ENCODE data around the gene THSD7B. TPM values are rescaled to one million over a fixed set of nuclear protein-coding genes. Genes with fewer than 3 reads are reported as not detected.

Gene THSD7B
- total and polyA plus RNA-seq, 7 experiments from 2014 or later, result not detected

DNA sequence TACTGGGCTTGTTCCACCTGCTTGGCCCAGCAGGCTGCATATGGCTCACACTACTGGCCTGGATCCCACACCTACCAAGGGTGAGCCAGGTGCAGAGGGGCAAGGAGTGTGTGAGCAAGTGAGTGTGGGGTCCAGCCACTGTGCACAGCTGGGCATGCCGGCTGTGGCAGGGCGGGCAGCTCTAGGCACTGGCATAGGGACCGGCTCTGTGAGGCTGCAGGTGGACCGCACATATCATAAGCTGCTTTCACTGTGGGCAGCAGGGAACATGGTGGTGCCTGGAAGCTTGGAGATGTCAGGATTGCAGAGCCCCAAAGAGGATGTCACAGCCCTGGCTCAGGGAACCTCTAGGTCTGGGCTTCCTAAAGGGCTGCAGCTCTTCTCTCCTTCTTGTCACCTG is 154.3 kb downstream of the THSD7B start:
- CTCF ChIA-PET, result no interaction called here
- intact Hi-C loops (cut with micrococcal nuclease), result no loop called here
- Histone ChIP-seq H3K36me3 (ENCODE audit: control insufficient read depth in 2 of 3, insufficient read depth in 3 of 3, low read length in 3 of 3) (no peaks in the 10 kb centered on the region), H3K9me3 (ENCODE audit: control insufficient read depth in 2 of 3, low read length in 3 of 3) (no peaks in the 10 kb centered on the region), H3K4me3 (ENCODE audit: low read length) (no peak overlapping the region), H3K27me3 (ENCODE audit: control insufficient read depth in 2 of 2, insufficient read depth in 2 of 2, low read length in 2 of 2) (no peaks in the 10 kb centered on the region), H3K27ac (ENCODE audit: low read depth, low read length) (no peak overlapping the region), H3K4me1 (ENCODE audit: control insufficient read depth in 2 of 2, insufficient read depth in 2 of 2, low read length in 2 of 2) (no peaks in the 10 kb centered on the region)
- Mint-ChIP-seq H3K4me1 (no peaks in the 10 kb centered on the region), H3K4me3 (no peak overlapping the region), H3K36me3 (no peaks in the 10 kb centered on the region), H3K9me3 (peaks cover 0 to 13% (median 3%) of the 10 kb centered on the region in 11 donors), H3K27me3 (peaks cover 0 to 6% (median 0%) of the 10 kb centered on the region in 5 donors), H3K27ac (no peak overlapping the region)
- POLR2A ChIA-PET, result no interaction called here
- DNase-seq (no peak), ATAC-seq (no peak)

DNA sequence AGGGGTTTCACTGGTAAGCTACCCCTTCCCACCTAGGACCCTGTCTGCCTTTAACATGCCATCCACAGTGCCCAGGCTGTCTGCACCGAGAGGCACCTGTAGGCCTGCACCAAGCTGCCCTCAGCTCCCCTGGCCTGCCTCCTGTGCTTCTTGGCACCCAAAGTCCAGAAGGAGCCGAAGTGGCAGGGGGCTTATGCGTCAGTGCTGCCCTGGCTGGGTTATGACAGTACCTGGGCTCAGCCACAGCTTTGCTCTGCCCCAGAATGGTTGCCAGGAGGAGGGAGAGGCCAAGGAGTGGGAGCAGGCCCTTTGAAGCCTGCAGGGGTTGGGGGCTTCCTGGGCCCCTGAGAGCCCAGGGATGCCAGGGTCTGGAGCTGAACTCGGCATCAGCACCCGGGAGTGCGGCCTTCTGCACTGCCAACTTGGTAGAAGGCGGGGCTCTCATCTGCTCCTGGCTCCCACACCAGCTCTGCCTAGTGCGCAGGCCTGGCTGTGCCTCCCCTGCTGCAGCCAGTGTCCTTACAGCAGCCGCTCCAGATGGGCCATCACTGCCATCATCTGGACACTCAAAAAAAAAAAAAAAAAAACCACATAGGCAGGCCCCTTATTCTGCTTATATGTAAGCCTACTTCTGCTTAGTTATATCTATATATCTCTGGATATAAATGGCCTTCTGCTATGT is 155.4 kb downstream of the THSD7B start:
- CTCF ChIA-PET, result no interaction called here
- H3K4me3 Mint-ChIP-seq, result no peak overlapping the region
- Histone ChIP-seq H3K4me3 (ENCODE audit: low read length) (no peak overlapping the region), H3K27ac (ENCODE audit: low read depth, low read length) (no peak overlapping the region), H3K4me1 (ENCODE audit: control insufficient read depth in 2 of 2, insufficient read depth in 2 of 2, low read length in 2 of 2) (no peaks in the 10 kb centered on the region), H3K9me3 (ENCODE audit: control insufficient read depth in 2 of 3, low read length in 3 of 3) (no peaks in the 10 kb centered on the region), H3K36me3 (ENCODE audit: control insufficient read depth in 2 of 3, insufficient read depth in 3 of 3, low read length in 3 of 3) (no peaks in the 10 kb centered on the region), H3K27me3 (ENCODE audit: control insufficient read depth in 2 of 2, insufficient read depth in 2 of 2, low read length in 2 of 2) (no peaks in the 10 kb centered on the region)
- no peaks in the 10 kb centered on the region for H3K4me1 Mint-ChIP-seq
- H3K9me3 Mint-ChIP-seq, result peaks cover 0 to 18% (median 3%) of the 10 kb centered on the region in 11 donors
- H3K36me3 Mint-ChIP-seq, result no peaks in the 10 kb centered on the region
- DNase-seq (no peak), ATAC-seq (no peak)
- H3K27ac Mint-ChIP-seq, result no peak overlapping the region
- intact Hi-C loops (cut with micrococcal nuclease), result no loop called here
- POLR2A ChIA-PET, result interaction anchor here (0.7 kb wide), 1 partner anchor 760 kb away, joined by 3 read pairs; no protein-coding TSS in a partner anchor
- H3K27me3 Mint-ChIP-seq, result peaks cover 0 to 6% (median 2%) of the 10 kb centered on the region in 5 donors

DNA sequence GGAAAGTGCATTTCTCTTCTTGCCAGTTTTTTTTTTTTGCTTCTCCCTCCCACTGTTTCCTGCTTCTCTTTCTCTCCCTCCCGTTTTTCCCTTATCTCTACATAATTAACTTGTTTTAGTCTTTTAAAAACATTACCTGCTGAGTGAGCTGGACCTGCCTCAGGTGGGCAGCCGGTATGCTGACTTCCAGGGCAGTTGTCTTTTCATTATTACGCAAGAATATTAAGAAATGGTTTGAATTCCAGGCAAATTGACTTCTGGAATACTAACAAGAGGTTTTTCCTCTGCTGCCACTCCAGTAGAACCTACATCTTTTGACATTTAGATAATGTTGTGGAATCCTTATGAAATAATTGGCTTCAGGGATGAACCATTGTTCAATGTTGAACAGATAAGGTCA is 161.8 kb downstream of the THSD7B start:
- POLR2A ChIA-PET, result no interaction called here
- intact Hi-C loops (cut with micrococcal nuclease), result no loop called here
- H3K9me3 ChIP-seq (ENCODE audit: control insufficient read depth in 2 of 3, low read length in 3 of 3), result no peaks in the 10 kb centered on the region
- Mint-ChIP-seq H3K36me3 (no peaks in the 10 kb centered on the region), H3K27me3 (peaks cover 0 to 20% (median 9%) of the 10 kb centered on the region in 5 donors), H3K9me3 (peaks cover 0 to 26% (median 3%) of the 10 kb centered on the region in 11 donors), H3K4me3 (no peak overlapping the region), H3K27ac (no peak overlapping the region), H3K4me1 (no peaks in the 10 kb centered on the region)
- no peak for ATAC-seq
- no peaks in the 10 kb centered on the region for H3K4me1 ChIP-seq (ENCODE audit: control insufficient read depth in 2 of 2, insufficient read depth in 2 of 2, low read length in 2 of 2)
- no peaks in the 10 kb centered on the region for H3K27me3 ChIP-seq (ENCODE audit: control insufficient read depth in 2 of 2, insufficient read depth in 2 of 2, low read length in 2 of 2)
- no peak overlapping the region for H3K4me3 ChIP-seq (ENCODE audit: low read length)
- no peak for DNase-seq
- CTCF ChIA-PET, result no interaction called here
- no peak overlapping the region for H3K27ac ChIP-seq (ENCODE audit: low read depth, low read length)
- H3K36me3 ChIP-seq (ENCODE audit: control insufficient read depth in 2 of 3, insufficient read depth in 3 of 3, low read length in 3 of 3), result no peaks in the 10 kb centered on the region

DNA sequence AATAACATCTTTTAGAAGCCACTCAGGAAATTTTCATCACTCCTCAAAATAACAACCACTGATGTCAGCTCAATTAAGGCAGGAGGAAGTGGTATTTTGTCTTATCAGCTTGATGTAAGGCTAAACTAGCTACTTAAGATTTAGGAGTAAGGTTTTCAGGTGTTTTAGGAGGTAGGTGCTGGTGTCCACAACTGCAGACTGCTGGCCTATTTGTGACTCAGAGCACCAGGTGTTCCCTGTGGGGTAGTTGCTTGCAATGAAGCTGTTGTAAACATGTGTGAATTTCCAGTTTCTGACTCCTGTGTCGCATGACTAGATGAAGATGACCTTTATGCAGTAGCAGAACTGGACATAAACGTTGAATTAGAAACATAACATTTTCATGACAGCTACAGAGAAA is 164.2 kb downstream of the THSD7B start:
- H3K36me3 Mint-ChIP-seq, result no peaks in the 10 kb centered on the region

DNA sequence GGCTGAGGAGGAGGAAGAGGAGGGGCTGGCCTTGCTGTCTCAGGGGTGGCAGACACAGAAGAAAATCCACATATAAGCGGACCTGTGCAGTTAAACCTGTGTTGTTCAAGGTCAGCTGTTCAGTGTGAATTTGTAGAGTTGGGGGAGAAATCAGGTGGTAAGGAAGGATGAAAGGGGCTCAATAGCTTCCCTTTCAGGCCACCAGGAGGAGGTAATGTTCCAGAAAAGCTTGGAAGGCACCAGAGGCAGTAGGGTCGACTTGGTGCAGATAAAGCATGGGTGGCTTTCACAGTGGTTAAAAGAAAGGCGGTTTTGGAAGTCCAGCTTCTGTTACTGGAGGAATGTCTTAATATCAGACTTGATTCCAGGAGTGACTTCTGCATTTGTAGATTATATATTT is 167.4 kb downstream of the THSD7B start:
- Histone ChIP-seq H3K9me3 (ENCODE audit: control insufficient read depth in 2 of 3, low read length in 3 of 3) (no peaks in the 10 kb centered on the region), H3K27me3 (ENCODE audit: control insufficient read depth in 2 of 2, insufficient read depth in 2 of 2, low read length in 2 of 2) (peaks cover 0 to 3% of the 10 kb centered on the region in 2 donors), H3K36me3 (ENCODE audit: control insufficient read depth in 2 of 3, insufficient read depth in 3 of 3, low read length in 3 of 3) (no peaks in the 10 kb centered on the region), H3K4me3 (ENCODE audit: low read length) (no peak overlapping the region), H3K27ac (ENCODE audit: low read depth, low read length) (no peak overlapping the region), H3K4me1 (ENCODE audit: control insufficient read depth in 2 of 2, insufficient read depth in 2 of 2, low read length in 2 of 2) (no peaks in the 10 kb centered on the region)
- H3K4me1 Mint-ChIP-seq, result no peaks in the 10 kb centered on the region
- H3K4me3 Mint-ChIP-seq, result no peak overlapping the region
- CTCF ChIA-PET, result no interaction called here
- no peak overlapping the region for H3K27ac Mint-ChIP-seq
- DNase-seq (no peak), ATAC-seq (no peak)
- intact Hi-C loops (cut with micrococcal nuclease), result loop anchor here in 1 of 2 donors (5.0 kb wide), 1 partner anchor 905 kb away; no protein-coding TSS in a partner anchor
- POLR2A ChIA-PET, result no interaction called here
- H3K9me3 Mint-ChIP-seq, result peaks cover 0 to 4% (median under 1%) of the 10 kb centered on the region in 11 donors
- peaks cover 0 to 6% (median 0%) of the 10 kb centered on the region in 5 donors for H3K27me3 Mint-ChIP-seq
- no peaks in the 10 kb centered on the region for H3K36me3 Mint-ChIP-seq

More for the DNA sequence above, 164.2 kb downstream of the THSD7B start:
- Histone ChIP-seq H3K27me3 (ENCODE audit: control insufficient read depth in 2 of 2, insufficient read depth in 2 of 2, low read length in 2 of 2) (peaks cover 0 to 3% of the 10 kb centered on the region in 2 donors), H3K4me1 (ENCODE audit: control insufficient read depth in 2 of 2, insufficient read depth in 2 of 2, low read length in 2 of 2) (no peaks in the 10 kb centered on the region), H3K4me3 (ENCODE audit: low read length) (no peak overlapping the region), H3K9me3 (ENCODE audit: control insufficient read depth in 2 of 3, low read length in 3 of 3) (no peaks in the 10 kb centered on the region), H3K27ac (ENCODE audit: low read depth, low read length) (no peak overlapping the region), H3K36me3 (ENCODE audit: control insufficient read depth in 2 of 3, insufficient read depth in 3 of 3, low read length in 3 of 3) (no peaks in the 10 kb centered on the region)
- ChIA-PET CTCF (no interaction called here), POLR2A (no interaction called here)
- Mint-ChIP-seq H3K4me3 (no peak overlapping the region), H3K4me1 (no peaks in the 10 kb centered on the region), H3K27me3 (peaks cover 0 to 20% (median 13%) of the 10 kb centered on the region in 5 donors), H3K27ac (no peak overlapping the region), H3K9me3 (peaks cover 0 to 20% (median 1%) of the 10 kb centered on the region in 11 donors)
- intact Hi-C loops (cut with micrococcal nuclease), result no loop called here
- ATAC-seq (no peak), DNase-seq (no peak)

DNA sequence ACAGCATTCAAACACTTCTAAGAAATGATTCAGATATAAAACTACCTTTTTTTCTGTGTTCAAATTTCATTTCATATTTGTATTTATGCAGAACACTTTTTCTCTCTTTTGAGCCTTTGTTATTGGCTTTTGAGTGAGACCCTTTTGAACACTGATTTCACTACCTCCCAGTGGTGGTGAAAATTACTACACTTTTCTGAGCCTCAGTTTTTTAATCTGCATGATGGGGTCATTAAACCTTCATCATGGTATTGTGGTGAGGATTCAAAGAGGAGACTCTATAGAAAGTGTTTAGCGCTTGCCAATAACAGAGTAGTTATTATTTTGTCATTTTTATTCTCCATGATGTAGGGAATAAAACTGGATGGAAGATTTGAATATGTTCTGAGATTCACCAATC is 169.8 kb downstream of the THSD7B start:
- Mint-ChIP-seq H3K27me3 (peaks cover 0 to 5% (median 0%) of the 10 kb centered on the region in 5 donors), H3K36me3 (no peaks in the 10 kb centered on the region), H3K27ac (no peak overlapping the region), H3K4me3 (no peak overlapping the region), H3K9me3 (peaks cover 0 to 14% (median 4%) of the 10 kb centered on the region in 11 donors), H3K4me1 (peaks cover 0 to 1% (median 0%) of the 10 kb centered on the region in 7 donors)
- peaks cover 0 to 3% of the 10 kb centered on the region in 2 donors for H3K27me3 ChIP-seq (ENCODE audit: control insufficient read depth in 2 of 2, insufficient read depth in 2 of 2, low read length in 2 of 2)
- POLR2A ChIA-PET, result no interaction called here
- no peaks in the 10 kb centered on the region for H3K9me3 ChIP-seq (ENCODE audit: control insufficient read depth in 2 of 3, low read length in 3 of 3)
- no peaks in the 10 kb centered on the region for H3K4me1 ChIP-seq (ENCODE audit: control insufficient read depth in 2 of 2, insufficient read depth in 2 of 2, low read length in 2 of 2)
- no peak for DNase-seq
- ATAC-seq, result no peak
- intact Hi-C loops (cut with micrococcal nuclease), result no loop called here
- CTCF ChIA-PET, result no interaction called here
- H3K36me3 ChIP-seq (ENCODE audit: control insufficient read depth in 2 of 3, insufficient read depth in 3 of 3, low read length in 3 of 3), result no peaks in the 10 kb centered on the region
- no peak overlapping the region for H3K4me3 ChIP-seq (ENCODE audit: low read length)
- no peak overlapping the region for H3K27ac ChIP-seq (ENCODE audit: low read depth, low read length)

DNA sequence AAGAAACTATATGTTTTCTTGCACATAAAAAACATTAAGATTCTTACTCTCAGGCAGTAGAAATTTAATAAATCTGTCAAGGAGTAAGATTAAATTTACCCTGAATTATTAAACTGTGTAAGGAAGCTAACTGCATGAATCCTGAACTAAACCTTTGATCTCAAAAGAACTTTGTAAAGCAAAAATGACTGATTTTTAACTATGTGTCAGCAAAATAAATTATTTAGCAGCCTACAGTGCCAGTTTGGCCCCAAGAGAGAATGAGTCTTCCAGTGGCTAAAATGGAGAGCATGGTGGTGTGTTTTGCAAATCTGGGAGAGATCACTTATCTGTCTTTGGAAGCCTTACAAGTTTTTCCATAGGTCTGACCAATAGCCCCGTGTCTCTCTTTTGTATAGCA is 190.7 kb downstream of the THSD7B start:
- Histone ChIP-seq H3K4me3 (ENCODE audit: low read length) (no peak overlapping the region), H3K36me3 (ENCODE audit: control insufficient read depth in 2 of 3, insufficient read depth in 3 of 3, low read length in 3 of 3) (no peaks in the 10 kb centered on the region), H3K27ac (ENCODE audit: low read depth, low read length) (no peak overlapping the region), H3K9me3 (ENCODE audit: control insufficient read depth in 2 of 3, low read length in 3 of 3) (no peaks in the 10 kb centered on the region), H3K27me3 (ENCODE audit: control insufficient read depth in 2 of 2, insufficient read depth in 2 of 2, low read length in 2 of 2) (no peaks in the 10 kb centered on the region), H3K4me1 (ENCODE audit: control insufficient read depth in 2 of 2, insufficient read depth in 2 of 2, low read length in 2 of 2) (no peaks in the 10 kb centered on the region)
- ChIA-PET CTCF (no interaction called here), POLR2A (no interaction called here)
- no peak overlapping the region for H3K27ac Mint-ChIP-seq
- no peaks in the 10 kb centered on the region for H3K36me3 Mint-ChIP-seq
- no peaks in the 10 kb centered on the region for H3K4me1 Mint-ChIP-seq
- H3K27me3 Mint-ChIP-seq, result no peaks in the 10 kb centered on the region
- ATAC-seq (no peak), DNase-seq (no peak)
- intact Hi-C loops (cut with micrococcal nuclease), result no loop called here
- peaks cover 0 to 4% (median 0%) of the 10 kb centered on the region in 11 donors for H3K9me3 Mint-ChIP-seq
- no peak overlapping the region for H3K4me3 Mint-ChIP-seq
